ENCODE results near the gene PDE4B. TPM values are rescaled to one million over a fixed set of nuclear protein-coding genes. Genes with fewer than 3 reads are reported as not detected.

Gene PDE4B
- total RNA-seq, 2 experiments from 2014 or later, result 2.4 to 3.1 TPM

- H3K9me2 ChIP-seq (ENCODE audit: insufficient read depth, low read length), result no peaks in the 10 kb centered on the region
- intact Hi-C loops (cut with micrococcal nuclease; ENCODE audit: unreplicated experiment), result no loop called here
- H3K27ac ChIP-seq (ENCODE audit: low read depth, low read length, poor library complexity, severe bottlenecking), result no peak overlapping the region
- no peaks in the 10 kb centered on the region for H3K36me3 ChIP-seq (ENCODE audit: insufficient read depth, low read length)
- no peak overlapping the region for H2AFZ ChIP-seq (ENCODE audit: low read length)
- H3K4me3 ChIP-seq (ENCODE audit: low read depth, low read length, poor library complexity, severe bottlenecking), result no peak overlapping the region
- ChIA-PET CTCF (ENCODE audit: unreplicated experiment) (no interaction called here), POLR2A (no interaction called here)
- no peak for TF ChIP-seq EZH2phosphoT487 (IDR thresholded peaks at IDR 0.05; ENCODE audit: borderline replicate concordance, low read depth, low read length)
- no peak for TF ChIP-seq CTCF (conservative IDR thresholded peaks at IDR 0.05; ENCODE audit: low read length)
- no peak for DNase-seq (ENCODE audit: low spot score)
- H4K20me1 ChIP-seq (ENCODE audit: insufficient read depth, low read length), result no peaks in the 10 kb centered on the region
- no TSS peak for BruUV-seq (replicated peaks)
- H3K9me3 ChIP-seq (ENCODE audit: low read length), result no peaks in the 10 kb centered on the region
- no peaks in the 10 kb centered on the region for H3K79me2 ChIP-seq (ENCODE audit: insufficient read depth, low read depth, low read length)
- no peaks in the 10 kb centered on the region for H3K4me1 ChIP-seq (ENCODE audit: insufficient read depth, low read length, poor library complexity, severe bottlenecking)
- no peak overlapping the region for H3K4me2 ChIP-seq (ENCODE audit: low read length)
Measured at GRCh38 chr1:65765631-65766030, 27.1 kb upstream of the PDE4B start.

GRCh38 chr1:65769636-65770035 is 23.1 kb upstream of the PDE4B start:
- no peak for DNase-seq (ENCODE audit: low spot score)
- Histone ChIP-seq H3K9me3 (ENCODE audit: low read length) (no peaks in the 10 kb centered on the region), H3K36me3 (ENCODE audit: insufficient read depth, low read length) (no peaks in the 10 kb centered on the region), H3K4me2 (ENCODE audit: low read length) (no peak overlapping the region), H2AFZ (ENCODE audit: low read length) (no peak overlapping the region), H3K4me1 (ENCODE audit: insufficient read depth, low read length, poor library complexity, severe bottlenecking) (no peaks in the 10 kb centered on the region), H3K4me3 (ENCODE audit: low read depth, low read length, poor library complexity, severe bottlenecking) (no peak overlapping the region), H4K20me1 (ENCODE audit: insufficient read depth, low read length) (no peaks in the 10 kb centered on the region), H3K27ac (ENCODE audit: low read depth, low read length, poor library complexity, severe bottlenecking) (no peak overlapping the region), H3K79me2 (ENCODE audit: insufficient read depth, low read depth, low read length) (no peaks in the 10 kb centered on the region), H3K9me2 (ENCODE audit: insufficient read depth, low read length) (no peaks in the 10 kb centered on the region)
- TF ChIP-seq EZH2phosphoT487 (IDR thresholded peaks at IDR 0.05; ENCODE audit: borderline replicate concordance, low read depth, low read length), result no peak
- TF ChIP-seq CTCF (conservative IDR thresholded peaks at IDR 0.05; ENCODE audit: low read length), result no peak
- BruUV-seq (replicated peaks), result no TSS peak
- intact Hi-C loops (cut with micrococcal nuclease; ENCODE audit: unreplicated experiment), result no loop called here
- ChIA-PET CTCF (ENCODE audit: unreplicated experiment) (no interaction called here), POLR2A (interaction anchor here (0.6 kb wide), 1 partner anchor 827 kb away, joined by 3 read pairs; no protein-coding TSS in a partner anchor)

- no peak for DNase-seq (ENCODE audit: low spot score)
- TF ChIP-seq EZH2phosphoT487 (IDR thresholded peaks at IDR 0.05; ENCODE audit: borderline replicate concordance, low read depth, low read length) (no peak), CTCF (conservative IDR thresholded peaks at IDR 0.05; ENCODE audit: low read length) (no peak)
- Histone ChIP-seq H3K4me1 (ENCODE audit: insufficient read depth, low read length, poor library complexity, severe bottlenecking) (no peaks in the 10 kb centered on the region), H4K20me1 (ENCODE audit: insufficient read depth, low read length) (no peaks in the 10 kb centered on the region), H3K9me2 (ENCODE audit: insufficient read depth, low read length) (no peaks in the 10 kb centered on the region), H3K4me3 (ENCODE audit: low read depth, low read length, poor library complexity, severe bottlenecking) (no peak overlapping the region), H3K4me2 (ENCODE audit: low read length) (no peak overlapping the region), H3K36me3 (ENCODE audit: insufficient read depth, low read length) (no peaks in the 10 kb centered on the region), H2AFZ (ENCODE audit: low read length) (no peak overlapping the region), H3K79me2 (ENCODE audit: insufficient read depth, low read depth, low read length) (no peaks in the 10 kb centered on the region), H3K27ac (ENCODE audit: low read depth, low read length, poor library complexity, severe bottlenecking) (no peak overlapping the region), H3K9me3 (ENCODE audit: low read length) (no peaks in the 10 kb centered on the region)
- BruUV-seq (replicated peaks), result no TSS peak
- intact Hi-C loops (cut with micrococcal nuclease; ENCODE audit: unreplicated experiment), result no loop called here
- POLR2A ChIA-PET, result no interaction called here
- CTCF ChIA-PET (ENCODE audit: unreplicated experiment), result no interaction called here
Measured at GRCh38 chr1:65772607-65773006, 20.1 kb upstream of the PDE4B start.
